Tibial nerve (tissue), 4 donors: ENCODE data around the gene RIGI. TPM values are rescaled to one million over a fixed set of nuclear protein-coding genes. Genes with fewer than 3 reads are reported as not detected.

Experiments
- DNase-seq, 2 donors: peaks; one replicate each; pipeline ENCODE4 v3.0.0-alpha.2; 2019; ENCODE audit warnings: low spot score in 2 of 2
- H3K27ac ChIP-seq, 4 donors: fragments of 200-600 bp; sonication (generic) in 3 of 4; one replicate each; pipeline ENCODE4 v1.5.1; 2017 to 2019; ENCODE audit warnings: mild to moderate bottlenecking in 1 of 4
- H3K27me3 ChIP-seq, 2 donors: fragments of 200-600 bp; sonication (generic) in 1 of 2; one replicate each; pipeline versions ENCODE4 v1.5.1 to v1.6.0; 2017 to 2019
- H3K36me3 ChIP-seq, 3 donors: fragments of 200-600 bp; sonication (generic); one replicate each; pipeline ENCODE4 v1.5.1; 2018 to 2019
- H3K4me1 ChIP-seq, 4 donors: fragments of 200-600 bp; sonication (generic) in 3 of 4; one replicate each; pipeline ENCODE4 v1.5.1; 2017 to 2019
- H3K4me3 ChIP-seq, 4 donors: fragments of 200-600 bp; sonication (generic) in 3 of 4; one replicate each; pipeline ENCODE4 v1.5.1; 2017 to 2019; ENCODE audit warnings: mild to moderate bottlenecking in 1 of 4, moderate library complexity in 1 of 4
- H3K9me3 ChIP-seq, 4 donors: fragments of 200-600 bp; sonication (generic) in 3 of 4; one replicate each; pipeline ENCODE4 v1.5.1; 2017 to 2019
- EP300 ChIP-seq, 2 donors: sonication (generic); formaldehyde crosslinking; IDR thresholded peaks; one replicate each; pipeline ENCODE4 v1.6.1; 2017; ENCODE audit warnings: antibody characterized with exemption in 2 of 2, mild to moderate bottlenecking in 1 of 2
- POLR2A ChIP-seq, 2 donors: fragments of 450-650 bp; IDR thresholded peaks; one replicate each; pipeline ENCODE4 v1.6.1; 2017; ENCODE audit warnings: antibody characterized with exemption in 2 of 2, mild to moderate bottlenecking in 2 of 2, moderate library complexity in 2 of 2
- WGBS, 2 donors: methylation state at CpG; one replicate each; pipeline ENCODE4 v1.1.5; 2018; 5-methylcytosine and 5-hydroxymethylcytosine counted together
- total RNA-seq, 4 donors: library from RNA; depleted of rRNA; stranded (reverse); fragments of >200 nt; gene quantifications; one replicate each; pipeline ENCODE4 v1.1.0, GENCODE V29; 2016
- TF ChIP-seq, protein P1 (sequence below), 5 experiments: fragments of 200-600 bp in 3 of 5; fragments of 450-650 bp in 2 of 5; sonication (generic) in 3 of 5; IDR thresholded peaks; one replicate each; pipeline ENCODE4 v1.5.1; 2016 to 2019; ENCODE audit warnings: antibody characterized with exemption in 5 of 5, mild to moderate bottlenecking in 3 of 5, moderate library complexity in 2 of 5

RIGI gene
- total RNA-seq, 4 donors from 2014 or later: 8.2 to 16.0 (median 9.3) TPM

DNA sequence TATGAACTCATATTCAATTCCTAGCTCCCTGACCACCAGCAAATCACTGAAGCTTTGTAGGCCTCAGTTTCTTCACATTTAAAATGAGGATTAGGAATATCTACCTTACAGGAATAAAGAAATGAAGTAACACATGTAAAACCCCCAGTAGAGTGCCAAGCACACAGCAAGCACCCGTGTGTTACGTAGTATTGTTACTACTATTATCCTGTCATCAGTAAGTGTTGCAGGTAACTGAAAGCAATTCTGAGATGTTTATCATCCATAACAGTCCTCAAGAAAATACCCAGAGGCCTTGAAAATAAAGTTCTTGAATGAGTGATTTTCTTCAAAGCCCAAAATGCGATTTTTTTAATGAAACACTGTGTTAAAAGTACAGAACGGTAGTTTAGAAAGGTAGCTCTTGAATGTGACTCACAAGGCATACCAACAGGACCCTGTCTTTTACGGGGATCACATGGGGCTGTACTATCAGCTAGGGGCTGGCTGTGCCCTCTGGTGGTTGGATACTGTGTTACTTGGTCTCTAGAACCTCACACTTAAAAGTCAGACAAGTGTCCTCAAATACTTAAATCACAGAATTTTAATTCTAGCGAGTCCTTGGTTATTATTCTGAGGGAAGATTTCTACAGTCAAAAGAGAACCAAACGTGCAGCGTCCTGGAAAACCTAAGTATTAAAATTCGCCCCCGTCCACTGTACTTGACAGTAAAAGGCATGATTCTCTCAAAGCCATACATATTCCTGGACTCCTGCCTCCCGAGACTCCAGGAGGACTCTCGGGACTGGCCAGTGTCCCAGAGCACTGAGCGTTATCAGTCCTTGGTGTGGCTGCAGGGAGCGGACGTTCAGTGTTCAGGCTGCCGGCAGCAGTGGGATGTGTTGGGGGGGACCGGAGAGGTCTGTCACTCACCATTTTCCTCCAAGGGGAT lies 46.2 kb upstream of the RIGI start:
- peak overlapping the region; percentile 88 to 97 (median 92) for H3K27ac ChIP-seq
- 2 to 3% methylated on average over 17 of the region's 17 CpGs for WGBS, 2 donors
- DNase-seq: peak in 1 of 2 donors; percentile 65

DNA sequence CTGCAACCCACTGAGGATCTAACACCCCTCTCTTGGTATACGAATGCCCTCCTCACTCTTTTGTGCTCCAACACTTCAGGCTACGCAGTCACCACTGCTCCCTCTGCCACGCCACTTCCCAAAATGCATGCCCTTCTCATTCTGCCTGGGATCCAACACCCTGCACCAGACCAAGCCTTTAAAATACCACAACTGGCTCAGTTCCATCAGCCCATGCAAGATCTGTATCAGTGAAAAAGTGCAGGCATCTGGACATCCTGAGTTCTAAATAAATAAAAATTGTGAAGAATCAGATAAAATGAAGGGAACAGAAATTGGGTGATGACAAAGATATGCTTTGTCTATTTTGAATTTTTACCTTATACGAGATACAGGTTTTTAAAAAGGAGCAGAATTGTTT lies 44.3 kb upstream of the RIGI start:
- Histone ChIP-seq H3K4me3 (no peak overlapping the region), H3K27ac (no peak overlapping the region), H3K27me3 (no peaks in the 10 kb centered on the region), H3K4me1 (peaks cover 0 to 34% (median 12%) of the 10 kb centered on the region in 4 donors), H3K9me3 (no peaks in the 10 kb centered on the region), H3K36me3 (peaks cover 0 to 48% (median 0%) of the 10 kb centered on the region in 3 donors)
- TF ChIP-seq, protein P1, sequence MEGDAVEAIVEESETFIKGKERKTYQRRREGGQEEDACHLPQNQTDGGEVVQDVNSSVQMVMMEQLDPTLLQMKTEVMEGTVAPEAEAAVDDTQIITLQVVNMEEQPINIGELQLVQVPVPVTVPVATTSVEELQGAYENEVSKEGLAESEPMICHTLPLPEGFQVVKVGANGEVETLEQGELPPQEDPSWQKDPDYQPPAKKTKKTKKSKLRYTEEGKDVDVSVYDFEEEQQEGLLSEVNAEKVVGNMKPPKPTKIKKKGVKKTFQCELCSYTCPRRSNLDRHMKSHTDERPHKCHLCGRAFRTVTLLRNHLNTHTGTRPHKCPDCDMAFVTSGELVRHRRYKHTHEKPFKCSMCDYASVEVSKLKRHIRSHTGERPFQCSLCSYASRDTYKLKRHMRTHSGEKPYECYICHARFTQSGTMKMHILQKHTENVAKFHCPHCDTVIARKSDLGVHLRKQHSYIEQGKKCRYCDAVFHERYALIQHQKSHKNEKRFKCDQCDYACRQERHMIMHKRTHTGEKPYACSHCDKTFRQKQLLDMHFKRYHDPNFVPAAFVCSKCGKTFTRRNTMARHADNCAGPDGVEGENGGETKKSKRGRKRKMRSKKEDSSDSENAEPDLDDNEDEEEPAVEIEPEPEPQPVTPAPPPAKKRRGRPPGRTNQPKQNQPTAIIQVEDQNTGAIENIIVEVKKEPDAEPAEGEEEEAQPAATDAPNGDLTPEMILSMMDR (IDR thresholded peaks at IDR 0.05): no peak
- TF ChIP-seq EP300 (IDR thresholded peaks at IDR 0.05) (no peak), POLR2A (IDR thresholded peaks at IDR 0.05) (no peak)
- WGBS, 2 donors: 85 to 86% methylated on average over 4 of the region's 4 CpGs
- DNase-seq: no peak

More for the DNA sequence above, 46.2 kb upstream of the RIGI start:
- H3K4me3 ChIP-seq: peak overlapping the region; percentile 63 to 94 (median 77)
- H3K4me1 ChIP-seq: peaks cover 0 to 34% (median 12%) of the 10 kb centered on the region in 4 donors
- TF ChIP-seq POLR2A (IDR thresholded peaks at IDR 0.05) (no peak), EP300 (IDR thresholded peaks at IDR 0.05) (no peak)
- TF ChIP-seq, protein P1 (IDR thresholded peaks at IDR 0.05): peak; percentile 43 to 67 (median 49)
- H3K27me3 ChIP-seq: no peaks in the 10 kb centered on the region
- H3K9me3 ChIP-seq: no peaks in the 10 kb centered on the region
- peaks cover 0 to 28% (median 0%) of the 10 kb centered on the region in 3 donors for H3K36me3 ChIP-seq

DNA sequence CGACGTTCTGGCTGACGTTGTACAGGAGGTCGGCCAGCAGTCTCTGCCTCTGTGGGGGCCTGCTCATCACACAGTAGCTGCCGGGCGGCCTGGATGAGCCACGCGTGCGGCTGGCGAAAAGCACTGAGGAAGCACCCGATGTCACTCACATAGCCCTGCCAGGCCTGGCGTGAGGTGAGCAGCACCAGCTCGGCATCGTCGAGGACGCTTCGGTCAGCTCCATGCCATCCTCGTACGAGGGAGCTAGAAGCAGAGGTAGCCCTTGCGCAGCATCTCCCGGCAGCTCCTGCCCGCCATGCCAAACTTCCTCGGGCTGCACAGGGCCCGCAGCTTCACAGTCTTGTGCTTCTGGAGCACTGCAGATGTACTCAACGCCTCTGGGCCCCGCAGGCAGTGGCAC lies 40.8 kb upstream of the RIGI start:
- Histone ChIP-seq H3K36me3 (peaks cover 0 to 57% (median 0%) of the 10 kb centered on the region in 3 donors), H3K4me3 (no peak overlapping the region), H3K27ac (no peak overlapping the region), H3K4me1 (peaks cover 0 to 19% (median 7%) of the 10 kb centered on the region in 4 donors), H3K9me3 (no peaks in the 10 kb centered on the region), H3K27me3 (no peaks in the 10 kb centered on the region)
- WGBS, 2 donors: 94 to 95% methylated on average over 19 to 25 of the region's 26 CpGs
- no peak for TF ChIP-seq EP300 (IDR thresholded peaks at IDR 0.05)
- TF ChIP-seq, protein P1 (IDR thresholded peaks at IDR 0.05): no peak
- TF ChIP-seq POLR2A (IDR thresholded peaks at IDR 0.05): no peak
- no peak for DNase-seq

DNA sequence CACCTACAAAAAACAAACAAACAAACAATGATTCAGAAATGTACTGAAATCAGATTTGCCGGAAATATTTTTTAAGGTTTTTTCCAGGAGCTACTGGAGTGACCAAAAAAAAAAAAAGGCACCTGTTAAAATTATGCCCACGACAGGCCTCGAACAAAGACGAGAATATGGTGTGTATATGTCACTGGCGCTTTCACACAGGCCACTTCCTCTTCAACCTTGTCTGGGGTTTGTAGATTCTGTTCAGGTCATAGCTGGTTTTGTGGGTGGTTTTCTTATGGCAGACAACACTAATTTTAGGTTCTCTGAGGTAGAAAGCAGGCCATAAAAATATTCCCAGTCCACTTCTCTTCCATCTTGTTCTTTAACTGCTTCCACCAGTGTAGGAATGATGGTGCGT lies 40.0 kb upstream of the RIGI start:
- no peak overlapping the region for H3K27ac ChIP-seq
- H3K27me3 ChIP-seq: no peaks in the 10 kb centered on the region
- no peak for DNase-seq
- H3K4me1 ChIP-seq: peaks cover 0 to 11% (median under 1%) of the 10 kb centered on the region in 4 donors
- H3K9me3 ChIP-seq: no peaks in the 10 kb centered on the region
- TF ChIP-seq, protein P1 (IDR thresholded peaks at IDR 0.05): no peak
- no peak for TF ChIP-seq POLR2A (IDR thresholded peaks at IDR 0.05)
- no peak for TF ChIP-seq EP300 (IDR thresholded peaks at IDR 0.05)
- peaks cover 0 to 57% (median 0%) of the 10 kb centered on the region in 3 donors for H3K36me3 ChIP-seq
- H3K4me3 ChIP-seq: no peak overlapping the region
- 93% methylated on average over 6 of the region's 6 CpGs for WGBS, 2 donors

DNA sequence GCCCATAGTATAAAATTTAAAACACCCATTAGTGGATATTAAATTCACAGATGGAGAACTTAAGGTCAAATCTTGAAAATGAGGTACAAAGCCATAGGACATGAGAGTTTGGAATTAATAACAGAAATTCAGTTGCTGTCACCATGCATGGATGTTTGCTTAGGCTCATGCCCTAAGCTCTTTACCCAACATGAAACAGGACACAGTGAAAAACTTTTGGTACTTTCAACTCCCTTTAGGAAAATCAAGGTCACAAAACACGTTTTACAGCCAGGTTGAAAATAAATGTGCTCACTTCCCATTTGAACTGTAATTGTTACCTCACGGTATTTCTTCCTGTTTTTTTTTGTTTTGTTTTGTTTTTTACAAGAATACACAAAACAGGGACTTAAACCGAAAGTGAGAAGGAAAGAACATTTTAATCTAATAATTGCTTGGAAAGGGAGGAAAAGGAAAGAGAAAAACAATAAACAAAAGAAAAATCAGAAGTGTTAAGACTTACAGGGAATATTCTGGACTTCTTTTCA lies 32.5 kb upstream of the RIGI start:
- Histone ChIP-seq H3K36me3 (peaks cover 0 to 4% (median 0%) of the 10 kb centered on the region in 3 donors), H3K27me3 (no peaks in the 10 kb centered on the region), H3K27ac (no peak overlapping the region), H3K4me1 (peaks cover 0 to 6% (median 0%) of the 10 kb centered on the region in 4 donors), H3K9me3 (no peaks in the 10 kb centered on the region), H3K4me3 (no peak overlapping the region)
- no peak for DNase-seq
- no peak for TF ChIP-seq EP300 (IDR thresholded peaks at IDR 0.05)
- TF ChIP-seq, protein P1 (IDR thresholded peaks at IDR 0.05): no peak
- TF ChIP-seq POLR2A (IDR thresholded peaks at IDR 0.05): no peak
- WGBS, 2 donors: 61 to 63% methylated on average over 3 of the region's 3 CpGs
